BLaER1 treated with 17β-estradiol and CSF1 and Interleukin-3, amounts not matched to agents 10 nM and 100 nM (cell line): ENCODE results near the gene AMBP.

ENCODE experiments used
- H3K27ac ChIP-seq, 11 experiments: shearing (Covaris generic); formaldehyde crosslinking; 2 replicates each; pipeline ENCODE4 v1.8.1; 2022
- H3K27me3 ChIP-seq, 11 experiments: shearing (Covaris generic); formaldehyde crosslinking; 2 replicates each; pipeline ENCODE4 v1.8.1; 2022
- H3K36me3 ChIP-seq, 11 experiments: shearing (Covaris generic); formaldehyde crosslinking; 2 replicates each; pipeline ENCODE4 v1.8.1; 2022
- H3K4me1 ChIP-seq, 10 experiments: shearing (Covaris generic); formaldehyde crosslinking; 2 replicates each; pipeline ENCODE4 v1.8.1; 2022
- H3K4me2 ChIP-seq, 11 experiments: shearing (Covaris generic); formaldehyde crosslinking; 2 replicates each; pipeline ENCODE4 v1.8.1; 2022
- H3K4me3 ChIP-seq, 10 experiments: shearing (Covaris generic); formaldehyde crosslinking; 2 replicates each; pipeline ENCODE4 v1.8.1; 2022
- H3K9ac ChIP-seq, 11 experiments: shearing (Covaris generic); formaldehyde crosslinking; 2 replicates each; pipeline ENCODE4 v1.8.1; 2022
- H3K9me3 ChIP-seq, 11 experiments: shearing (Covaris generic); formaldehyde crosslinking; replicated peaks in 1 of 11; 2 replicates each; pipeline ENCODE4 v1.8.1; 2022
- H4K20me1 ChIP-seq, 11 experiments: shearing (Covaris generic); formaldehyde crosslinking; 2 replicates each; pipeline ENCODE4 v1.8.1; 2022
- Cebpa-rat ChIP-seq, 11 experiments: shearing (Covaris generic); IDR thresholded peaks; 2 replicates each; pipeline ENCODE4 v1.8.1; 2022

AMBP gene

DNA sequence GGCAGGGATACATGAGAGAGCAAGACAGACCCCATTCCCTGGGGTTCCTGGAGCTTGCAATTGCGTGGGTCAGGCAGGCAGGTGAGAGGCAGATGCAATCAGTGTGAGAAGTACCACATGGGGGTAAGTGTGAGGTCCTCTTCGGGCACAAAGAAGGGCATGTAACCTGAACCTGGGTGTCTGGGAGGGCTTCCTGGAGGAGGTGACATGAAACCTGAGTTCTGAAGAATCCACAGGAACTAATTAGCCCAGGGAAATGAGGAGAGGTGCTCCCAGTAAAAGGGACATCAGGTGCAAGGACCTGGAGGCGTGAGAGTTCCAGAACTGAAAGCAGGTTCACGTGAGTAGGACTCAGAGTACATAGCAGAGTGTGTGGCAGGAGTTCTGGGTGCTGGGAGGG is 2.5 kb downstream of the AMBP start:
- Histone ChIP-seq H4K20me1 (no peaks in the 10 kb centered on the region), H3K4me1 (peaks cover 11 to 32% (median 28%) of the 10 kb centered on the region in 10 experiments; a peak in 18 of 20 replicates), H3K27ac (no peak overlapping the region), H3K4me3 (no peak overlapping the region), H3K9ac (no peak overlapping the region), H3K36me3 (no peaks in the 10 kb centered on the region; a peak in 3 of 22 replicates), H3K4me2 (peak overlapping the region in 3 of 11 experiments; percentile 18 to 66 (median 22); a peak in 2 of 22 replicates), H3K9me3 (peaks cover 8 to 29% (median 18%) of the 10 kb centered on the region in 11 experiments), H3K27me3 (no peaks in the 10 kb centered on the region)
- TF ChIP-seq Cebpa-rat (IDR thresholded peaks at IDR 0.05), result no peak

DNA sequence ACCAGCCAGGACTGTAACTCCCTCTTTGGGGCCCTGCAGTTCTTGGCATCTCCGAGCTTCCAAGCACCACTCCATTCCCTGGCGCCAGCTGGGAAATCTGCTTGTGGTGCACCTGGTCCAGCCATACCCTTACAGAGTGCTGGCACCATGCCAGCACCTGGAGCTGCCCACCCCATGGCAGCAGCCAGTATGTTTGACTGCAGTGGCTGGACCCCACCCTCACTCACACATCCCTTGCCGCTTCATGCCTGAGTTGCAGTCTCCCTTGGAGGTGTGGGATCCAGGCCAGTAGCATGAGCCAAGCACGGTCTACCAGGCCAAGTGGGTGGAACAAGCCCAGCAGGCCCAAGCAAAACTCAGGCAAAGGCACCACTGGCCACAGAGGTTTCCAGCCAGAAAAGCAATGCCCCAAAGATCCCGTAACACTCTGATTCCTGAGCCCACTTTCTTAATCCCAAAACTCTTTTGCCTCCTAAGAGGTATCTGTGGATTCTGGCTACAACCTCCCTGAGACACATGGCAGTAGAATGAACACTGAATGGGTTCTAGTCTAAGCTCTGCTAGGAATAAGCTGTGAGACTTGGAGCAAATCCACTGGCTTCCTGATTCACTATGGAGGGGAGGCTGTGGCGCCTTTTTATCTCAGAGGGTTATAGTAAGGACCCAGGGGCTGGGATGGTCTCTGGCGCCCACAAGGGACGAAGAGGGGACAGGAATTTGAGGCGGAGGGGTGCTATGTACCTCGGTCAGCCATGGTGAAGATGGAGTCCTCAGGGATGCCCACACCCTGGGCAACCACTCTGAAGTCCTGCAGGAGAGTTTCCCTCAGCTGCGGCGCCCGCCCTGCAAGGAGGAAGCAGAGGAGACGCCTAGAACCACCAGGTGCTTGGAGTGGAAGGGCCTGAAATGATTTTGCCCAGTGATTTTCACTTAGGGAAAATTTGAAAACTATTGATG is 5.6 kb downstream of the AMBP start:
- Histone ChIP-seq H3K4me2 (no peak overlapping the region), H3K4me3 (no peak overlapping the region), H3K36me3 (no peaks in the 10 kb centered on the region; a peak in 3 of 22 replicates), H3K4me1 (peaks cover 0 to 18% (median 15%) of the 10 kb centered on the region in 10 experiments; a peak in 18 of 20 replicates), H3K27ac (no peak overlapping the region), H4K20me1 (no peaks in the 10 kb centered on the region), H3K9ac (no peak overlapping the region), H3K9me3 (peaks cover 8 to 26% (median 18%) of the 10 kb centered on the region in 11 experiments), H3K27me3 (no peaks in the 10 kb centered on the region)
- TF ChIP-seq Cebpa-rat (IDR thresholded peaks at IDR 0.05), result no peak

DNA sequence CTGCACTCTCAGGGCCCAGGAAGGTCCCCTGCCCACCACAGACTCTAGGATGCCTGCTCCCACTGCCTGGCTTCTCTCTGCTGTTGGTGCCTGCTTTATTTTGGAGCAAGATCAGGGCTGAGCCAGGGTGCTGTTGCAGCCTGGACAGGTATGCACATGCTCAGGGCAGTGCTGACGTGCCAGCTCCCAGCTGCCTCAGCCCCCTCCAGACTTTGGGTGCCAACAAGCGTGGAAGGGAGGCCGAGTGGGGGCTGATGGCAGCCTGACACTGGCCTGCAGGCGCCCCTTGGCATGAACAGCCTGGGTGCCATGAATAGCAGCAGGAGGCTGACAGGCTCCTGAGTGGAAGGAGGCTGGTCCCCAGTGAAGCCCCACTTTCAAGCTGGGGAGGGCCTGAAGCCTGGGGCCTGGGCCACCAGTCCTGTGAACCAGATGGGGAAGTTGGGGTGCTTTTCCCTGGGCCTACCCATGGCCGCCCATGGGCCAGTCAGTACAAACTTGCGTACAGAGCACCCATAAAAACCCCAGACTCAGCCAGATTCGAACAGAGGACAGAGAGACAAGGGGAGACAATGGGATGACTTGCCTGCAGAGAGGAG is 6.8 kb downstream of the AMBP start:
- Histone ChIP-seq H3K27ac (no peak overlapping the region), H3K4me3 (no peak overlapping the region), H3K4me1 (peaks cover 0 to 7% (median 4%) of the 10 kb centered on the region in 10 experiments; a peak in 9 of 20 replicates), H3K36me3 (no peaks in the 10 kb centered on the region; a peak in 3 of 22 replicates), H3K27me3 (no peaks in the 10 kb centered on the region), H4K20me1 (no peaks in the 10 kb centered on the region), H3K4me2 (no peak overlapping the region), H3K9ac (no peak overlapping the region), H3K9me3 (peaks cover 8 to 26% (median 18%) of the 10 kb centered on the region in 11 experiments)
- no peak for TF ChIP-seq Cebpa-rat (IDR thresholded peaks at IDR 0.05)

DNA sequence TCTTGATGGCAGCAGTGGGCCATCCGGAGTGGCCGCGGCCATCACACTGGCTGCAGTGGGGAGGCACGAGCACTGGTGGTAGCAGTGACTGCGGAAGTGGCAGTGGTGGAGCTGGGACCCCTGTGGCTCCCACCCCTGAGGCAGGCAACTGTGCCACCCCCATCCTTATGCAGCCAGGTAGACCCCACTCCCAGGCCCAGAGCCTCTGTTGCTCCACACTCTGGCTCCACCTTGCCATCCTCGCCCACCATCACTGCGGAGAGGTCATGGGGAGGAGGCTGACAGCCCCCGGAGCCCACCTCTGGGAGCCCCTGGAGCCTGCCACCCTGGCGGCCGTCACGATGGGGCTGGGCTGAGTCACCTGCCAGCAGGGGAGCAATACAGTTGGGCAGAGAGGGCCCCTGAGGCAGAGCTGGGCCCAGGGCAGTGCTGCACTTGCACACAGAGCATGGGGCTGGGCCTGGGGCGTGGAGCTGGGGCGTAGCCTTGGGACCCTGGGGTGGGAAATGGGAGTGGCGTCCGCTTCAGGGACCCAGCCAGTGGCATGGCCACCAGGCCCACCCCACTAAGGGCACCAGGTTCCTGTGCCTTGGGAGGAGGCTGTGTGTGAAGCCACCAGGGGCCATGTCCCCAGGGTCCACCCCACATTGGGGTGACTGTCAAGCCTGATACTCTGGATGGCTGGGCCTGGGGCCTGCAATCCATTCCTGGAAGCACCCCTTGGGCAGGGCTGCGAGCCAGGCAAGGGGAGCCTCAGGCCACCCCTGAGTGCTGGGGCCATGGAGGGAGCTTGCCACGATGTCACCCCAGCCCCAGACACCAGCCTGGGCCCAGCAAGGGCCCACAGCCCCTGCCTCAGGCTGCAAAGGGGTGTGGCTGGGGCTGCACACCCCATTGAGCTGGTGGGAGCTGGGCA is 7.7 kb downstream of the AMBP start:
- Histone ChIP-seq H3K9ac (no peak overlapping the region), H3K4me2 (no peak overlapping the region; a peak in 1 of 22 replicates), H3K27me3 (no peaks in the 10 kb centered on the region), H3K27ac (no peak overlapping the region), H3K36me3 (no peaks in the 10 kb centered on the region; a peak in 3 of 22 replicates), H3K4me1 (no peaks in the 10 kb centered on the region), H3K9me3 (peaks cover 8 to 26% (median 18%) of the 10 kb centered on the region in 11 experiments), H3K4me3 (no peak overlapping the region), H4K20me1 (no peaks in the 10 kb centered on the region)
- no peak for TF ChIP-seq Cebpa-rat (IDR thresholded peaks at IDR 0.05)

DNA sequence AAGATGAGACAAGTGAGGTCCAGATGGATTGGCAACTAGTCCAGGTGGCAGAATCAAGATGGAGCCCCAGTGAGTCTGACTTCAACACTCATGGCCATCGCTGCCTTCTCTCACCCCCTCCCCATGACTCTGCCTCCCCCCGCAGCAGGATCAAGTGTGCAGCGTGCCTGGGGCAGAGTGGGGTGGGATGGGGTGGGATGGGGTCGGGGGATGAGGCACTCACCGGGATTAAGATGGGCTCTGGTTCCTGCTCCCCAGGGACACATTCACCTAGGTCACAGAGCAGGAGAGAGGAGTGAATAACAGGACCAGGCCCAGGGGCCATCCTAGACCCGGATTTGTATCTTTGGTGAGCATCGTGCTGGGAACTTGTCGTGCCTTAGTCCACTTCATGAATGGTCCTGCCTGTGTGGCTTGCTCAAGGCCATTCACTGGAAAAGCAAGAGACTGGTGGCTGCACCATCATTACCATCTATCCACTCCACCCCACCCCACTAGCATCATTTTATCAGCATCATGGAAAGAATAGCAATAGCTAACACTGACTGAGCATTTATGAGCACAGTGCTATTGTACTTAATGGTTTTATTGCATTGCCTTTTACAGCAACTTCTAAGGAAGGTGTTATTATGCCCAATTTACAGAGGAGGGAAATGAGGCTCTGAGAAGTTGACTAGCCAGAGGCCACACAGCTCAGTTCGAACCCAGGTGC is 8.5 kb downstream of the AMBP start:
- Histone ChIP-seq H3K4me1 (no peaks in the 10 kb centered on the region), H3K4me2 (no peak overlapping the region), H3K36me3 (no peaks in the 10 kb centered on the region; a peak in 3 of 22 replicates), H3K9me3 (peaks cover 8 to 26% (median 18%) of the 10 kb centered on the region in 11 experiments), H3K27ac (no peak overlapping the region), H3K4me3 (no peak overlapping the region), H3K27me3 (no peaks in the 10 kb centered on the region), H3K9ac (no peak overlapping the region), H4K20me1 (no peaks in the 10 kb centered on the region)
- no peak for TF ChIP-seq Cebpa-rat (IDR thresholded peaks at IDR 0.05)

DNA sequence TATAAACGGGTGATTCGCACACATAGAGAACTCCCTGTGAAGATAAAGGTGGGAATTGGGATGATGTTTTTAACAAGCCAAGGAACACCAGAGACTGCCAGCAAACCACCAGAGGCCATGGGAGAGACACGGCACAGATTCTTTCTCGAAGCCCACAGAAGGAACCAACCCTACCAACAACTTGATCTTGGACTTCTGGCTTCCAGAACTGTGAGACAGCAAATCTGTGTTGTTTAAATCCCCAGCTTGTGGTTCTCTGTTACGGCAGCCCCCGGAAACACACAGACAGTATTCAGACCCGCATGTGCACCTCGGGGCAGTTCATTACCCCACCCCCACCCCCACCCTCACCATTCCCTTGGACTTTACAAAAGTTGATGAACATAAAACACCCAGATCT is 12.8 kb downstream of the AMBP start:
- Histone ChIP-seq H3K9ac (no peak overlapping the region), H3K36me3 (no peaks in the 10 kb centered on the region), H4K20me1 (no peaks in the 10 kb centered on the region)

DNA sequence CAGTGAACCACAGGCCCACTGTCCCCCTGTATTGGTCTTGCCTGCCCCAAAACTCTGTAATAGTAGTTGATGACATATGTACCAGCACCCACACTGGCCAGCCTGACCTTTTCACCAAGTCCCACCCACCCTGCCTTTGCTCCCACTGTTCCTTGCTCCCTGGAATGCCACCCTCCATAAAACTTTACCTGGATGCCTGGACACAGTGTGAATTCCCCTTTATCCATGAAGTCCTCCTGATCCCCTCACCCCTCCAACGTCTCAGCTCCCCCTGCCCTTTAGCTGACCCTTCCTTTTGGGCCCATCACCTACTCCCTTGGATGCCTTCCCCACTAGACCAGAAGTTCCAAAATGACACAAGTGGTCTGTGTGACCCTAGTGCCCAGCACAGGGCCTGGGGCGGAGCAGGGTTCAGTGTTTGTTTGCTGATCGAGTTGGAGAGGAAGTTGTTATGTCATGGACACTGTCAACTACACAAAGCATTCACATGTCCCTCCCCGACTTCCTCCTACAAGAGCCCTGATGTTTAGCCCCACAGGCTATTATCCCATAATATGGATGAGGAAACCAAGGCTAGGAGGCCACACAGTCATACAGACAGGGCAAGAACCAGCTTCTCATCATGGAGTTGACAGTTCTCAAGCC is 16.1 kb downstream of the AMBP start:
- Histone ChIP-seq H3K36me3 (no peaks in the 10 kb centered on the region), H3K27me3 (no peaks in the 10 kb centered on the region), H3K9ac (no peak overlapping the region), H3K4me3 (no peak overlapping the region), H4K20me1 (no peaks in the 10 kb centered on the region; a peak in 1 of 22 replicates), H3K4me1 (peaks cover 40 to 71% (median 64%) of the 10 kb centered on the region in 10 experiments), H3K27ac (peak overlapping the region in 6 of 11 experiments; percentile 8 to 88 (median 10); a peak in 3 of 22 replicates), H3K9me3 (peaks cover 0 to 4% (median 0%) of the 10 kb centered on the region in 11 experiments; a peak in 3 of 22 replicates), H3K4me2 (peak overlapping the region; percentile 21 to 99 (median 88); a peak in 21 of 22 replicates)
- no peak for TF ChIP-seq Cebpa-rat (IDR thresholded peaks at IDR 0.05)

More for the DNA sequence above, 12.8 kb downstream of the AMBP start:
- H3K27me3 ChIP-seq, result no peaks in the 10 kb centered on the region
- peaks cover 0 to 4% (median 0%) of the 10 kb centered on the region in 11 experiments; a peak in 3 of 22 replicates for H3K9me3 ChIP-seq
- H3K27ac ChIP-seq, result no peak overlapping the region
- H3K4me2 ChIP-seq, result no peak overlapping the region
- H3K4me1 ChIP-seq, result peaks cover 18 to 37% (median 30%) of the 10 kb centered on the region in 10 experiments
- no peak for TF ChIP-seq Cebpa-rat (IDR thresholded peaks at IDR 0.05)
- H3K4me3 ChIP-seq, result no peak overlapping the region
